IMR-90 (cell line): Measurements from ENCODE around the gene CAMTA1. TPM values are rescaled to one million over a fixed set of nuclear protein-coding genes. Genes with fewer than 3 reads are reported as not detected.
A peak's percentile ranks its signal among the peaks of the same experiment; 100 is the strongest.

ENCODE experiments used
- ATAC-seq: fragments of 200-7000 bp; cut with Tn5 transposase; 2 replicates; pipeline ENCODE4 v1.9.1; 2020; ENCODE audit warnings: low read depth, mild to moderate bottlenecking, moderate library complexity
- BruUV-seq: library from RNA; stranded (reverse); fragments of 400-500 nt; replicated peaks from 2 replicates; lab custom pipeline; 2021; lab: Mats Ljungman, UMichigan
- CTCF ChIA-PET: fragments of 300-600 bp; formaldehyde crosslinking; extraction: SDS; loops from one replicate; lab custom pipeline; 2021; ENCODE audit warnings: antibody characterized with exemption; lab: Yijun Ruan, JAX
- POLR2A ChIA-PET: fragments of 300-600 bp; sonication (Branson Sonifier 250); formaldehyde crosslinking; loops from one replicate; lab custom pipeline; 2022; ENCODE audit warnings: antibody characterized with exemption; ENCODE audit not compliant: unreplicated experiment; lab: Charles Lee
- DNase-seq: peaks from one replicate; pipeline ENCODE4 v3.0.0; 2013
- H2AFZ ChIP-seq: replicated peaks from 2 replicates; pipeline ENCODE3; 2013; ENCODE audit warnings: low read length, mild to moderate bottlenecking; ENCODE audit not compliant: poor library complexity
- H2AK5ac ChIP-seq: 2 replicates; pipeline ENCODE4 v1.6.1; 2013; ENCODE audit warnings: low read depth, low read length, inconsistent platforms
- H2AK9ac ChIP-seq: replicated peaks from 2 replicates; pipeline ENCODE3; 2013; ENCODE audit warnings: mild to moderate bottlenecking, low read depth, low read length, moderate library complexity; ENCODE audit not compliant: poor library complexity
- H2BK120ac ChIP-seq: 2 replicates; pipeline ENCODE4 v1.6.1; 2013; ENCODE audit warnings: low read depth, low read length, inconsistent platforms
- H2BK15ac ChIP-seq: 3 replicates; pipeline ENCODE4 v1.6.1; 2013; ENCODE audit warnings: low read depth, low read length, inconsistent platforms
- H2BK20ac ChIP-seq: 2 replicates; pipeline ENCODE4 v1.6.1; 2013; ENCODE audit warnings: low read depth, mild to moderate bottlenecking, inconsistent platforms, low read length, moderate library complexity
- H2BK5ac ChIP-seq: 2 replicates; pipeline ENCODE4 v1.6.1; 2013; ENCODE audit warnings: mild to moderate bottlenecking, low read depth, low read length, inconsistent platforms; ENCODE audit not compliant: poor library complexity, severe bottlenecking
- H3K14ac ChIP-seq: replicated peaks from 2 replicates; pipeline ENCODE4 v1.6.1; 2013; ENCODE audit warnings: low read depth, low read length, inconsistent platforms
- H3K18ac ChIP-seq: 2 replicates; pipeline ENCODE4 v1.6.1; 2013; ENCODE audit warnings: low read depth, low read length, control low read depth
- H3K23ac ChIP-seq: 2 replicates; pipeline ENCODE4 v1.6.1; 2013; ENCODE audit warnings: low read depth, low read length, inconsistent platforms
- H3K27ac ChIP-seq: 2 replicates; pipeline ENCODE4 v1.5.1; 2013; ENCODE audit warnings: mild to moderate bottlenecking, control low read depth, low read length; ENCODE audit not compliant: insufficient read depth
- H3K27me3 ChIP-seq: 2 replicates; pipeline ENCODE4 v1.6.1; 2013; ENCODE audit warnings: low read length; ENCODE audit not compliant: control insufficient read depth, insufficient read depth
- H3K36me3 ChIP-seq: 2 replicates; pipeline ENCODE4 v1.6.1; 2013; ENCODE audit warnings: low read length, mixed read lengths; ENCODE audit not compliant: control insufficient read depth, insufficient read depth
- H3K4ac ChIP-seq: 2 replicates; pipeline ENCODE4 v1.6.1; 2013; ENCODE audit warnings: low read depth, low read length, inconsistent platforms
- H3K4me1 ChIP-seq: 2 replicates; pipeline ENCODE4 v1.6.1; 2013; ENCODE audit warnings: low read length, mixed read lengths; ENCODE audit not compliant: control insufficient read depth, insufficient read depth
- H3K4me2 ChIP-seq: 2 replicates; pipeline ENCODE4 v1.6.1; 2013; ENCODE audit warnings: low read depth, mild to moderate bottlenecking, control low read depth, low read length, moderate library complexity
- H3K4me3 ChIP-seq: 2 replicates; pipeline ENCODE4 v1.5.1; 2013; ENCODE audit warnings: low read depth, mild to moderate bottlenecking, control low read depth, low read length, moderate library complexity; ENCODE audit not compliant: insufficient read depth
- H3K56ac ChIP-seq: 2 replicates; pipeline ENCODE4 v1.6.1; 2013; ENCODE audit warnings: low read length, inconsistent platforms; ENCODE audit not compliant: insufficient read depth; ENCODE audit errors: extremely low read depth
- H3K79me1 ChIP-seq, 2 experiments: 2 replicates each; pipeline ENCODE4 v1.6.1; 2013; ENCODE audit warnings: low read length in 2 of 2, inconsistent platforms in 1 of 2, low read depth in 1 of 2
- H3K9ac ChIP-seq: 2 replicates; pipeline ENCODE4 v1.6.1; 2013; ENCODE audit warnings: low read depth, low read length, control low read depth
- H3K9me1 ChIP-seq: 2 replicates; pipeline ENCODE4 v1.6.1; 2013; ENCODE audit warnings: low read length, inconsistent platforms; ENCODE audit not compliant: insufficient read depth
- H3K9me3 ChIP-seq: 2 replicates; pipeline ENCODE4 v1.6.1; 2013; ENCODE audit warnings: low read length; ENCODE audit not compliant: control insufficient read depth, insufficient read depth
- H4K20me1 ChIP-seq: 2 replicates; pipeline ENCODE4 v1.6.1; 2013; ENCODE audit warnings: low read length, inconsistent platforms; ENCODE audit not compliant: insufficient read depth
- H4K5ac ChIP-seq: 2 replicates; pipeline ENCODE4 v1.6.1; 2013; ENCODE audit warnings: mild to moderate bottlenecking, low read depth, low read length, control low read depth
- H4K8ac ChIP-seq, 2 experiments: 2 replicates each; pipeline ENCODE4 v1.6.1; 2013; ENCODE audit warnings: low read depth in 2 of 2, low read length in 2 of 2, control low read depth in 1 of 2, inconsistent platforms in 1 of 2
- H4K91ac ChIP-seq: 2 replicates; pipeline ENCODE4 v1.6.1; 2013; ENCODE audit warnings: low read depth, low read length, inconsistent platforms; ENCODE audit not compliant: insufficient read depth
- BHLHE40 ChIP-seq: fragments of 150-350 bp; IDR thresholded peaks from 2 replicates; pipeline ENCODE4 v1.6.1; 2016; ENCODE audit warnings: mild to moderate bottlenecking, low read depth, low read length
- CHD1 ChIP-seq: IDR thresholded peaks from 2 replicates; pipeline ENCODE4 v1.6.1; 2012; ENCODE audit warnings: low read depth, low read length, improper control_type of control experiment
- CTCF ChIP-seq: conservative IDR thresholded peaks from 2 replicates; pipeline ENCODE4 v1.5.1; 2012; ENCODE audit warnings: mild to moderate bottlenecking, low read depth, low read length, improper control_type of control experiment
- ELK1 ChIP-seq: fragments of 150-350 bp; IDR thresholded peaks from 2 replicates; pipeline ENCODE4 v1.6.1; 2016; ENCODE audit warnings: low read depth, mild to moderate bottlenecking, low read length, moderate library complexity, borderline replicate concordance
- MAFK ChIP-seq: IDR thresholded peaks from 2 replicates; pipeline ENCODE4 v1.6.1; 2012; ENCODE audit warnings: low read depth, low read length, improper control_type of control experiment
- MAZ ChIP-seq: IDR thresholded peaks from 2 replicates; pipeline ENCODE4 v1.6.1; 2012; ENCODE audit warnings: low read depth, mild to moderate bottlenecking, low read length, improper control_type of control experiment, moderate library complexity, borderline replicate concordance
- MXI1 ChIP-seq: IDR thresholded peaks from 2 replicates; pipeline ENCODE4 v1.6.1; 2012; ENCODE audit warnings: low read depth, mild to moderate bottlenecking, low read length, moderate library complexity, borderline replicate concordance
- NFE2L2 ChIP-seq: fragments of 150-350 bp; IDR thresholded peaks from 2 replicates; pipeline ENCODE4 v1.6.1; 2016; ENCODE audit warnings: low read depth, mild to moderate bottlenecking, low read length
- RCOR1 ChIP-seq: IDR thresholded peaks from 2 replicates; pipeline ENCODE4 v1.6.1; 2012; ENCODE audit warnings: mild to moderate bottlenecking, low read length, improper control_type of control experiment; ENCODE audit not compliant: insufficient replicate concordance
- SMC3 ChIP-seq: fragments of 150-350 bp; IDR thresholded peaks from 2 replicates; pipeline ENCODE4 v1.6.1; 2016; ENCODE audit warnings: low read depth, mild to moderate bottlenecking, antibody characterized with exemption, low read length, moderate library complexity
- USF2 ChIP-seq: fragments of 150-350 bp; IDR thresholded peaks from 2 replicates; pipeline ENCODE4 v1.6.1; 2017; ENCODE audit warnings: mild to moderate bottlenecking, antibody characterized with exemption, low read length, low read depth
- WGBS, 2 experiments: methylation state at CpG; one replicate each; pipeline versions ENCODE4 v1.1.5 to v1.1.7; 2013; ENCODE audit warnings: missing lambda C conversion rate in 2 of 2; ENCODE audit not compliant: insufficient read length in 1 of 2; ENCODE audit errors: extremely low coverage in 2 of 2; 5-methylcytosine and 5-hydroxymethylcytosine counted together
- dilution Hi-C: fragments of 300-500 bp; cut with HindIII; formaldehyde crosslinking; loops from one replicate; pipeline ENCODE4 v1.14.3; 2018; ENCODE audit warnings: low sequenced_read_pairs; ENCODE audit not compliant: unreplicated experiment
- in situ Hi-C: fragments of 300-500 bp; cut with MboI; formaldehyde crosslinking; loops from 3 replicates; pipeline ENCODE4 v1.14.3; 2019; ENCODE audit warnings: low sequenced_read_pairs, inconsistent platforms, mixed read lengths
- intact Hi-C: fragments of 100-400 bp; cut with micrococcal nuclease; formaldehyde crosslinking; loops from 2 replicates; pipeline ENCODE4 v1.10.0; 2022
- polyA plus RNA-seq, 3 experiments: library from polyadenylated mRNA; depleted of rRNA; stranded (reverse); fragments of >200 nt; gene quantifications; 2 replicates each; pipeline ENCODE4 v1.2.3, GENCODE V29; 2012; ENCODE audit warnings: low replicate concordance in 1 of 3
- total RNA-seq: library from RNA; depleted of rRNA; stranded (reverse); fragments of >200 nt; gene quantifications from 2 replicates; pipeline ENCODE4 v1.2.3, GENCODE V29; 2012

CAMTA1 gene
- total and polyA plus RNA-seq, 2 of the 4 experiments (the other 2 are of a cell fraction), result 35.5 to 74.3 TPM

DNA sequence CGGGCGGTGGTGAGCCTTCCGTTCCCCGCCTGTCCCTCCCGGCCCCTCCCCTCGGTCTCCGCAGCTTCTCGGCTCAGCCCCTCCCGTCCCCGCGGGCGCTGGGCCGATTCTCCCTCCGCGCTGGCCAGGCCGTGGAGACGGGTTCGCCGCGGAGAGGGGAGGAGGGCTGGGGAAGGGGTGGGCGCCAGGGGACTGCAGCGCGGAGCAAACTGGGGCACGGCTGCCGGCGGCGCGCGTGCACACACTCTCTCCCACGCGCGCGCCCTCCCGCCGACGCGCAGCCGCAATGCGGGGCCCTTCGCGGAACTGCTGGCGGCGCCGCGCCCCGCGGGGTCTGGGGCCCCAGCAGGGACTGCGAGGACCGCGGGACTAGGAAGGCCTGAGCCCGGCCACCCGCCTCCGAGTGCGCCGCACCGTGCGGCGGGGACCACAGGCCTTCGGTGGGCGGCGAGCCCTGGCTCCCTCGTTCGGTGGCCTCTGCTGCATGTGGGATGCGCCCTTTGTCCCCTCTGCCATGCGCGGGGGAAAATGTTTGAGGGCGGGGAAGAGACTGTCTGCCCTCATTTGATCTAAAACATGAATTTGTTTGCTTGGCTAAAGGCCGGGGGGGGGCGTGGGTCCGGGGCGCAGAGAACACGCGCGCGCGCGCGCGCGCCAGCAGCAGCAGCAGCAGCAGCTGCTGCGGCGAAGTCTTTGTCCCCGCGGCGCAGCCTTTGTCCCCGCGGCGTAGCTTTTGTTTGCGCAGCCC, 895.1 kb downstream of the CAMTA1 start:
- Histone ChIP-seq H4K5ac (peak overlapping the region; percentile 70), H3K14ac (no peak overlapping the region), H3K9ac (peak overlapping the region; percentile 80), H3K4me2 (peak overlapping the region; percentile 87), H3K9me3 (no peaks in the 10 kb centered on the region), H3K79me1 (no peaks in the 10 kb centered on the region), H3K27ac (peak overlapping the region; percentile 21; the same call in 1 of the 2 replicates), H3K23ac (no peak overlapping the region), H3K36me3 (no peaks in the 10 kb centered on the region), H3K4ac (no peak overlapping the region), H4K20me1 (no peaks in the 10 kb centered on the region; the same call in 1 of the 2 replicates), H2AK9ac (peak overlapping the region; percentile 85), H2AK5ac (no peak overlapping the region), H3K4me3 (peak overlapping the region; percentile 81), H3K9me1 (no peaks in the 10 kb centered on the region), H4K8ac (peak overlapping the region; percentile 77 to 84), H4K91ac (0 out of 2 replicates have a peak overlapping the region, but pooled peaks have one; percentile 47), H3K4me1 (no peaks in the 10 kb centered on the region), H3K56ac (no peak overlapping the region), H2BK20ac (no peak overlapping the region), H2BK5ac (no peak overlapping the region), H2BK120ac (no peak overlapping the region), H2AFZ (peak overlapping the region; percentile 94), H3K27me3 (peaks cover 46% of the 10 kb centered on the region), H3K18ac (peak overlapping the region; percentile 42; the same call in 1 of the 2 replicates), H2BK15ac (no peak overlapping the region)
- no TSS peak for BruUV-seq
- ChIA-PET CTCF (interaction anchor here (0.6 to 1.0 kb wide), 3 partner anchors 13 to 75 kb away, joined by 3 to 5 read pairs (median 3); no protein-coding TSS in a partner anchor), POLR2A (no interaction called here)
- intact Hi-C loops (no loop called here), dilution Hi-C loops (no loop called here), in situ Hi-C loops (no loop called here)
- WGBS, 2 experiments, result 0% methylated on average over 14 of the region's 89 CpGs; no CpG with 5 or more reads in 1 of the 2 experiments
- TF ChIP-seq USF2 (no peak), RCOR1 (no peak), ELK1 (no peak), CTCF (no peak), SMC3 (no peak), NFE2L2 (no peak), CHD1 (no peak), BHLHE40 (no peak), MAFK (no peak), MAZ (no peak; the same call in 1 of the 2 replicates), MXI1 (no peak)
- peak; percentile 13 for DNase-seq
- ATAC-seq, result peak; percentile 84
